Skeletal muscle tissue (tissue), 4 donors: Measurements from ENCODE around the gene PDE10A. TPM values are rescaled to one million over a fixed set of nuclear protein-coding genes. Genes with fewer than 3 reads are reported as not detected.
"Not testable (repeated sequence)": the region's sequence is repeated elsewhere in the genome, so short reads cannot be mapped to it uniquely, and the experiment has no call there.

Experiments
- H3K27ac ChIP-seq: one replicate; pipeline ENCODE4 v1.7.0; 2013; ENCODE audit warnings: mild to moderate bottlenecking, low read depth, low read length, inconsistent platforms
- H3K27me3 ChIP-seq, 3 donors: one replicate each; pipeline ENCODE4 v1.7.0; 2013; ENCODE audit warnings: low read length in 3 of 3; ENCODE audit not compliant: control insufficient read depth in 3 of 3, insufficient read depth in 3 of 3
- H3K36me3 ChIP-seq, 3 donors: one replicate each; pipeline ENCODE4 v1.7.0; 2013; ENCODE audit warnings: low read length in 3 of 3; ENCODE audit not compliant: control insufficient read depth in 3 of 3, insufficient read depth in 3 of 3
- H3K4me1 ChIP-seq, 3 donors: one replicate each; pipeline ENCODE4 v1.7.0; 2013; ENCODE audit warnings: low read length in 3 of 3, mild to moderate bottlenecking in 3 of 3; ENCODE audit not compliant: control insufficient read depth in 3 of 3, insufficient read depth in 3 of 3
- H3K4me3 ChIP-seq, 3 donors: one replicate each; pipeline ENCODE4 v1.7.0; 2013; ENCODE audit warnings: low read length in 3 of 3
- H3K9ac ChIP-seq, 3 donors: one replicate each; pipeline ENCODE4 v1.7.0; 2013; ENCODE audit warnings: low read length in 3 of 3, mild to moderate bottlenecking in 3 of 3, moderate library complexity in 2 of 3, low read depth in 1 of 3
- H3K9me3 ChIP-seq, 3 donors: one replicate each; pipeline ENCODE4 v1.7.0; 2013; ENCODE audit warnings: low read length in 3 of 3; ENCODE audit not compliant: control insufficient read depth in 3 of 3
- total RNA-seq: library from RNA; depleted of rRNA; stranded (reverse); fragments of >200 nt; gene quantifications from one replicate; pipeline ENCODE4 v1.2.3, GENCODE V29; 2014
- donor health status: Osteomylitis.

Gene PDE10A
- total RNA-seq, 1 donor from 2014 or later: 11.0 TPM

- peaks cover 0 to 20% (median 2%) of the 10 kb centered on the region in 3 donors for H3K4me1 ChIP-seq
- peaks cover 0 to 3% (median 2%) of the 10 kb centered on the region in 3 donors for H3K27me3 ChIP-seq
- no peak overlapping the region for H3K27ac ChIP-seq
- H3K36me3 ChIP-seq: no peaks in the 10 kb centered on the region
- no peak overlapping the region for H3K4me3 ChIP-seq
- no peaks in the 10 kb centered on the region for H3K9me3 ChIP-seq
- H3K9ac ChIP-seq: no peak overlapping the region
Measured at GRCh38 chr6:165634101-165634880, 28.8 kb downstream of the PDE10A start.

GRCh38 chr6:165632194-165632593 lies 30.8 kb downstream of the PDE10A start:
- Histone ChIP-seq H3K4me1 (peaks cover 0 to 17% (median 2%) of the 10 kb centered on the region in 3 donors), H3K4me3 (no peak overlapping the region), H3K9me3 (no peaks in the 10 kb centered on the region), H3K9ac (no peak overlapping the region), H3K36me3 (no peaks in the 10 kb centered on the region), H3K27ac (no peak overlapping the region), H3K27me3 (peaks cover 0 to 2% (median 0%) of the 10 kb centered on the region in 3 donors)

GRCh38 chr6:165630544-165630953 lies 32.5 kb downstream of the PDE10A start:
- Histone ChIP-seq H3K4me1 (peaks cover 0 to 4% (median 0%) of the 10 kb centered on the region in 3 donors), H3K36me3 (no peaks in the 10 kb centered on the region), H3K9me3 (no peaks in the 10 kb centered on the region), H3K27me3 (no peaks in the 10 kb centered on the region), H3K27ac (no peak overlapping the region), H3K4me3 (no peak overlapping the region), H3K9ac (no peak overlapping the region)

- Histone ChIP-seq H3K4me3 (no peak overlapping the region), H3K27me3 (no peaks in the 10 kb centered on the region), H3K27ac (no peak overlapping the region), H3K9ac (no peak overlapping the region), H3K4me1 (peaks cover 0 to 4% (median 0%) of the 10 kb centered on the region in 3 donors), H3K9me3 (no peaks in the 10 kb centered on the region), H3K36me3 (no peaks in the 10 kb centered on the region)
Measured at GRCh38 chr6:165628955-165629354, 34.1 kb downstream of the PDE10A start.

- Histone ChIP-seq H3K4me1 (peaks cover 0 to 4% (median 0%) of the 10 kb centered on the region in 3 donors), H3K9ac (no peak overlapping the region), H3K27me3 (no peaks in the 10 kb centered on the region), H3K4me3 (no peak overlapping the region), H3K27ac (no peak overlapping the region), H3K36me3 (no peaks in the 10 kb centered on the region), H3K9me3 (no peaks in the 10 kb centered on the region)
Measured at GRCh38 chr6:165627366-165627765, 35.7 kb downstream of the PDE10A start.

- Histone ChIP-seq H3K27me3 (no peaks in the 10 kb centered on the region), H3K4me1 (peaks cover 0 to 4% (median 0%) of the 10 kb centered on the region in 3 donors), H3K9ac (no peak overlapping the region), H3K4me3 (no peak overlapping the region), H3K36me3 (no peaks in the 10 kb centered on the region), H3K27ac (no peak overlapping the region), H3K9me3 (no peaks in the 10 kb centered on the region)
Measured at GRCh38 chr6:165626711-165627110, 36.3 kb downstream of the PDE10A start.

- H3K9ac ChIP-seq: no peak overlapping the region
- no peak overlapping the region for H3K27ac ChIP-seq
- no peaks in the 10 kb centered on the region for H3K4me1 ChIP-seq
- no peaks in the 10 kb centered on the region for H3K36me3 ChIP-seq
- H3K9me3 ChIP-seq: no peaks in the 10 kb centered on the region
- no peak overlapping the region for H3K4me3 ChIP-seq
- H3K27me3 ChIP-seq: no peaks in the 10 kb centered on the region
Measured at GRCh38 chr6:165624871-165625639, 38.0 kb downstream of the PDE10A start.

- H3K36me3 ChIP-seq: no peaks in the 10 kb centered on the region
- H3K4me3 ChIP-seq: no peak overlapping the region
- no peaks in the 10 kb centered on the region for H3K9me3 ChIP-seq
- no peak overlapping the region for H3K27ac ChIP-seq
- H3K4me1 ChIP-seq: no peaks in the 10 kb centered on the region
- H3K9ac ChIP-seq: no peak overlapping the region
- H3K27me3 ChIP-seq: no peaks in the 10 kb centered on the region
Measured at GRCh38 chr6:165621940-165622339, 41.1 kb downstream of the PDE10A start.

GRCh38 chr6:165618891-165619290 lies 44.1 kb downstream of the PDE10A start:
- not testable (repeated sequence) for H3K27me3 ChIP-seq, H3K27ac ChIP-seq, H3K4me3 ChIP-seq, H3K9ac ChIP-seq, H3K36me3 ChIP-seq, H3K9me3 ChIP-seq, H3K4me1 ChIP-seq

- no peaks in the 10 kb centered on the region for H3K36me3 ChIP-seq
- no peak overlapping the region for H3K4me3 ChIP-seq
- no peak overlapping the region for H3K9ac ChIP-seq
- no peaks in the 10 kb centered on the region for H3K9me3 ChIP-seq
- H3K4me1 ChIP-seq: no peaks in the 10 kb centered on the region
- no peak overlapping the region for H3K27ac ChIP-seq
- no peaks in the 10 kb centered on the region for H3K27me3 ChIP-seq
Measured at GRCh38 chr6:165618241-165618640, 44.8 kb downstream of the PDE10A start.
